Keratinocyte (primary cell): ENCODE results near the gene CDC14A.

Experiments used
- CTCF ChIP-seq, 3 experiments: IDR thresholded peaks in 1 of 3; conservative IDR thresholded peaks in 1 of 3; optimal IDR thresholded peaks in 1 of 3; 2 replicates in 2 of 3; 3 replicates in 1 of 3; pipeline versions ENCODE3 to v1.5.1; 2011; ENCODE audit warnings: low read length in 3 of 3, mild to moderate bottlenecking in 3 of 3, moderate library complexity in 2 of 3, control low read depth in 1 of 3, inconsistent platforms in 1 of 3; ENCODE audit not compliant: insufficient read depth in 2 of 3; ENCODE audit errors: extremely low read depth in 1 of 3
- EZH2 ChIP-seq: IDR thresholded peaks from one replicate; pipeline ENCODE4 v1.6.1; 2012; ENCODE audit warnings: inconsistent platforms, mild to moderate bottlenecking, low read length, moderate library complexity

GRCh38 chr1:100325415-100326324 lies 26.6 kb upstream of the CDC14A start:
- TF ChIP-seq CTCF (optimal IDR thresholded peaks at IDR 0.05 in 1 of 3, IDR thresholded peaks at IDR 0.05 in 1 of 3, conservative IDR thresholded peaks at IDR 0.05 in 1 of 3; ENCODE audit: extremely low read depth in 1 of 3, insufficient read depth in 2 of 3, low read length in 3 of 3) (no peak), EZH2 (no peak)
